ENCODE results near the gene RUFY3.
"Not testable (repeated sequence)": the region's sequence is repeated elsewhere in the genome, so short reads cannot be mapped to it uniquely, and the experiment has no call there.

The RUFY3 gene

DNA sequence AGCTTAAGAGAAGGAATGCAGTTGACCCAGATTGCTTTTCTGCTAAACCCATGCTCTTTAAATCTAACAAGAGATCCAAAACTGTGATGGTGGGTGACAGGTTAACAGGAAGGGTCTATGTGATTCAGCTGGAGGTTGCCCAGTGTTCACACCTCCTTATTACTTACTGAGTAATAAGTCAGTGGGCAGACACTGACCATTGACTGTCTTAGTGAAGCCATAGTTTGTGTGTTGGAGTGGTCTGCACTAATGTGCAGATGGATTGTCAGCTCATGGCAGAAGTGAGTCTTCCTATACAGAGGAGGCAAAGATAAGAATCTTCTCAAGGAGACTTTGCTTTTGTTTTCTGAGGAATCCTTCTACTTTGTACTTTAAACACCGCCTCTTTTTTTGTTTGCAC is 15.2 kb upstream of the RUFY3 start:
- DNase-seq, result no peak

DNA sequence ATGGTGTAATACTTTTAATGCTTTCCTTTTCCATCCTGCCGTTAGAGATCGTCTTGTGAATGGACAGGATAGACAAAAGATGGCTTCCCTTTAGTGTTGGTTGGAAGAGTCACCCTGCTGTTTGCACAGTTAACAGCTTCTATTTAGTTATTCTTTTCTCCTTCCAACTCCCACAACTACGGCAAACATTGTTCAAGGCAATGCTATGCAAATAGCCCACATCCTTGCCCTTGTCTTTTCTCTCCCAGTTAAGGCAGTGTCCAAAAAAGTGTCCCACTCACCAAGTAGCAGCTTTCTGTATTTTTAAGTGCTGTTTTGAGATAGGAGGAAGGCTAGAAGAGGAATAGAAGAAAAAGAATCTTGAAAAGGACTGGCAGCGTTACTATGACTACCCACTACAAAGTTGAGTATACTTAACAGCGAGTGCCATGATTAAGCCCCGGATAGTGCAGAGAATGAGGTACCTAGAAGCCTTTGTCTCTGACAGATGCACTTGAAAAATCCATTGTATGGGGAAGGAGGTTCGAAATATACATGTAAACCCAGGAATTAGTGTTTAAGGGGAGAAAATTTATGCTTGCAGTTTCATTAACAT is 12.1 kb upstream of the RUFY3 start:
- DNase-seq, result no peak

DNA sequence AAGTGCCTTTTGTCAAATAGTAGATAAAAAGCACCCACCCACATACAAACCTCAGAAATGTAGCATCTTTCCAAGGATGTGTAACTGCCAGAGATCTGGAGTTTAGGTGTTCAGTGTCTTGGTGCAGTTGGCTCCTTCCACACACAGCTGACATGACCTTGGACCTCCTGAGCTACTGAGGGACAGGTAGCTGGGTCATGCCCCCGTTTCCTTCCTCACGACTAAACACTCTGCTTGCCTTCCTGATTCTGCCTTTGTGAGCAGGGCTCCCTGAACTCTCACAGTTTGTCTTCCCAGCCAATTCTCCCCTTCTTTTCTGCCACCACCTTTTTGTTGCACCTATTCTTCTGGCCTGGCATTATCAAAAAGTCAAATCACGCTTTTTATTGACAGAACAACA is 10.2 kb upstream of the RUFY3 start:
- no peak for DNase-seq

DNA sequence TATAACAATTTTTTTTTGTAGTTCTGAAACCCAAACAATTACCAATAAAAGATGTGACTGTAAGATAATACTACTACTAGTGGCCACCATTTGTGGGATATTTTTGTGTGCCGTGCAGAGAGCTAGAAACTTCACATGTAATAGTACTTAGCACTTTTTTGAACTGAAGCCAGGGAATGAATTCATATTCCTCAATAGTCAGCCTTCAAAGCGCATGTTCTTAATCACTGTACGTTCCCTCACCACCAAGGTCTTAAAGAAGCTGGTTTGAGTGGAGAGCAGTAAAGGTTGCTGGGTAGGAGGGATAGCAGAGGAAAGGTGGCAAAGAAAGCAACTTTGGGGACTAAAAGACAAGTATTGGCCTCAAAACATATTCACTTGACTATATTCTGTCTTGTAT is 9.6 kb upstream of the RUFY3 start:
- no peak for DNase-seq

DNA sequence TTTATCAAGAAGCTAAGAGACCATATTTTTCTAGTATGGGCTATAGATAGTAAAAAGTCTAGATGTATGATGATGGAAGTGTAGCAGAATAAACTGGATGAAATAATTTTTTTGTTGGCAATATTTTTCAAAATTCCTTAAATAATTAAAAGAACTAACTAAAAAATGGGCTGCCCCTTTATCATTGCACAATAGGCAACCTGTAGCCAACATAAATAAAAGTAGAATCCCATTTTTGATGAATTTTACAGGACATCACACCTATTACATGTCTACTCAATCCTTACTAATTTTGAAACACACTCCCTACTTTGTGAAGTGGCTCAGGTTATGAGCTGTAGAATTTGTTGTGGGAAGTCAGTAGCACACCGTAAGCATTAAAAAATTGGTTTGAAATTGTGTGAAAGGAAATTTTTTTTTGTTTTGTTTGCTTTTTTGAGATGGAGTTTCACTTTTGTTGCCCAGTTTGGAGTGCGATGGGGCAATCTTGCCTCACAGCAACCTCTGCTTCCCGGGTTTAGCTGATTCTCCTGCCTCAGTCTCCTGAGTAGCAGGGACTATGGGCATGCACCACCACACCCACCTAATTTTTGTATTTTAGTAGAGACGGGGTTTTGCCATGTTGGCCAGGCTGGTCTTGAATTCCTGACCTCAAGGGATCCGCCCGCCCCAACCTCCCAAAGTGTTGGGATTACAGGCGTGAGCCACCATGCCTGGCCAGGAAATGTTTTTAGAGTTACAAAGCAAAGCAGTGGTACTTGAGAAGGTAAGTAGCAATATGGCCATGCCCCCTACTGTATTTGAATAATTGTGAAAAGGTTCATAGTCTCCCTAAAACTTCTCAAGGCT is 8.9 kb upstream of the RUFY3 start:
- no peak for DNase-seq

DNA sequence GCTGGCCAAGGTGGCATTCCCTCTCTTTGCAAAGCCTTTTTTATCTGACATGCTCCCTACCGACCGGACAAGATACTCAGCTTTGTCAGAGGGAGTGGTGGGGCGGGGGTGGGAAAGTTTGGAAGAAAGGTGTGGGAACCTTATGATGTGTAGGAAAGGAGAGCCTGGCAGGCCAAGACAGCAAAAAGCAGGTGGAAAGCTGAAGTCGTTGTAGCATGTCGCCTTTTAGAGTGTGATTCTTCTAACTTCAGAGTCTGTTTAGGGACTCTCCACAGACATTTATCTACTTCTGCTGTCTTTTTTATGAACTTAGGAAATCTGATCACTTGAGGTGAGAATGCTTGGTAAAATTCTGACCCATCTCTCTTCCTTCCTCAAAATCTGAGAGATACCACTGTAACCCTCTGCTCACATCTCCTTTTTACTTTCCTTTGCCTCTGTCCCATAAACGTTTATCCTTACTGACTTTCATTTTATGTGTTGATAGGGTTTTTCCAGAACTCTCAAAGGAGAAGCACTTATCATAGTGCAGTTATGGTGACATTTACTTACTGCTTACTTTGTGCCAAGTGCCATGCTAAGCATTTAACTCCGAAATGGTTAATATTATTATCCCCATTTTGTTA is 8.2 kb upstream of the RUFY3 start:
- no peak for DNase-seq

DNA sequence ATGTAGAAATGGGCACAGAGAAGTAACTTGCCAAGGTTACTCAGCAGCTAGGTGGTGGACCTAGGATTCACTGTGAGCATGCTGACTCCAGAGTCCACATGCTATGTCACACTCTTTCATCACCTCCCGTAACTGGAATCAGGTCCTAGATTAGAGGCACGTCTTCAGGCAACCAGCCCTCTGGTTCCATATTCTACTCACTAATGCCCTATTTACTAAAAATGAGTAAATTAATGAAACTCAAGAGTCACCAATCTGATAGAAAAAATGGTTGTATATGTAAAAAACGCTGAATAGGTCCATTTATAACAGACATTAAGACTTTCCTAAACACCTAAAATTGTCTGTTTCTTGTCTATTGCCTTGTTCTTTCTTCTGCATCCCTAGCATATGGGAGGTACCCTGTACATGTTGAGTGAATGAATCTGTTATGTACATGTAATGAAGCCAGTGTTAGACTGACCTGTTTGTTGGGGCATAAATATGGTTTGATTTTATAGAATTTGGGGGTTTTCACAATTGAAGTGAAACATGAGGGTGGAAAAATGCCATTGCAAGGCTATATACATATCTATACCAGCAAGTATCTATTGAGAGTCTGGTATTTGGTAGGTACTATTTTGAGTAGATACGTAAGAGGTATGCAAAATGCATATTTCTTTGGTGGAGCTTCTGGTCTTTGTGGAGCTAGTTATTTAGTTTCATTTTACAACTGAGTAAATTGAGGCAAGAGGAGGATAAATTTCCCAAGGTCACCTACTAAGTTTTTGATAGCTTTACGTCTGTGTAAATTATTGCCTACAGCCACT is 7.5 kb upstream of the RUFY3 start:
- DNase-seq, result no peak

DNA sequence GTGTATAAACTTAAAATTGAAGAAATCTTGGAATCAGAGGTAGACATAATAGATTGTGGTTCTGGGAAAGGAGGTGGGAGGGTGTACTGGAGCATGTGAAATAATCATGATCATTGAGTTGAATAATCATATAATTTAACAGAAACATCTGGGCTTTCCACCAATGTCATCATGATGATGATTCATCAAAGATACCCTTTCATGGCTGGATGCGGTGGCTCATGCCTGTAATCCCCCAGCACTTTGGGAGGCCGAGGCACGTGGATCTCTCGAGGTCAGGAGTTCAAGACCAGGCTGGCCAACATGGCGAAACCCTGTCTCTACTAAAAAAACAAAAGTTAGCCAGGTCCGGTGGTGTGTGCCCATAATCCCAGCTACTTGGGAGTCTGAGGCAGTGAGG is 6.7 kb upstream of the RUFY3 start:
- DNase-seq, result no peak

DNA sequence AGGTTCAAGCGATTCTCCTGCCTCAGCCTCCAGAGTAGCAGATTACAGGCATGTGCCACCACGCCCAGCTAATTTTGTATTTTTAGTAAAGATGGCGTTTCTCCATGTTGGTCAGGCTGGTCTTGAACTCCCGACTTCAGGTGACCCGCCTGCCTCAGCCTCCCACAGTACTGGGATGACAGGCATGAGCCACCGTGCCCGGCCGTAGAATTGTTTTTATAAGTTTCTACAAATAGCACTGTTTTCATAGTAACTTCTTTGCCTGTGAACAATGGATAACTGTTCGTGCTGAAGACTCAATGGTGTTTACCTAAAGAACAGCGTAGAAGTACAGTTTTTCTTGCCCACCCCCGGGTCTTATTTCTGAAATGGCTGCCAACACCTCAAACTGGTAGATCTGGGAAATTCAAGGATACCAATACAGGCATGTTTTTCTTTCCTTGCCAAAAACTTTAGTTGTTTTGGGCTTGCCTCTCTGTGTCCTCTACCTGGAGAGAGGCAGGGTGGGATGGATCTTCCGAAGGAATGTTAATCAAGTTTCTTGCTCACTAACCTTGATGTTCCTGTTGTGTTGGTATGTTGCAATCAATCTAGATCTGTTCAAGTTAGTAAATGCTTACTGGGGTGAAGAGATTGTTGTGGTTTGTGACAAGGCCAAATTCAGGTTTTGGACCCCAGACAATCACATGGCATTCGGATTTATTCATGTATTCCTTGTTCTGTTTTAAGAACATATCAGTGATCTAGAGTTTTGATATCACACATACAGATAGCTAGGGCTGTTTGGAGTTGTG is 2.8 kb upstream of the RUFY3 start:
- no peak for DNase-seq

DNA sequence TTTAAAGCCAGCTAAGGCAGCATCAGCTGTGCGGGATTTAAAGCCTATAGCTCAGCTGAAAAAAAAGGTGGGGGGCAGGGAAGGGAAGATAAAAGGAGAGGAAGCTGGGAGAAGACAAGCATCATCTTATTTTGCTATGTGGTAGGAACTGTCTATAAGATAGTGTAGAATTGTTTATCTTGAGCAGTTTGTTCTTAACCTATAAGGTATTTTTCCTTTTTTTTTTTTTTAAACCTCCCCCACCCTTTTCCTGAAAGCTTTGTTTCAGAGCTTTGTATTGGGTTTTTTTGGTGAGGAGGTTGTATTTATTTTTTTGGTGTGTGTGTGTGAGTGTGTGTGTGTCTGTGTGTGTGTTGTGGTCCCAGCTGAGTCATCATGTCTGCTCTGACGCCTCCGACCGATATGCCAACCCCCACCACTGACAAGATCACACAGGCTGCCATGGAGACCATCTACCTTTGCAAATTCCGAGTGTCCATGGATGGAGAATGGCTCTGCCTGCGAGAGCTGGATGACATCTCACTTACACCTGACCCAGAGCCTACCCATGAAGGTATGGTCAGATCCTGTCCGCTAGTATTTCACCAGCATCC is 531 bp downstream of the RUFY3 start:
- peak; percentile 9 for DNase-seq

DNA sequence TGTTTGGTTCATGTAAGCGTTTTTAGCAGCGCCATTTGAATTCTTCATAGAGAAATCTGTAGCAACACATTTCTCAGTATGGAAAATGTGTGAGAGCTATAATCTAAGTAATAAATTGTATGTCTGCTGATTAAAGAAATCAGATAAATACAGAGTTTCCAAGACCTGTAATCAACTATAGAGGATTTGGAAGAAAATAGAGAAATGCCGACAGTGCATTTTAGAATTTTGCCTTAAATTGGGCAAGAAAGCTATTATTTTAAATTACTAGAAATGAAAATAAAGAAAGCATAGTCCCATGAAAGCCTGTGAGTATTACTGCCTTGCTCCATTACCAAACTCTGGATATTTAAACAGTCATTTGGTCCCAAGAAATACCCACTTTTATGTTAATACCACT is 2.7 kb downstream of the RUFY3 start:
- DNase-seq, result no peak

DNA sequence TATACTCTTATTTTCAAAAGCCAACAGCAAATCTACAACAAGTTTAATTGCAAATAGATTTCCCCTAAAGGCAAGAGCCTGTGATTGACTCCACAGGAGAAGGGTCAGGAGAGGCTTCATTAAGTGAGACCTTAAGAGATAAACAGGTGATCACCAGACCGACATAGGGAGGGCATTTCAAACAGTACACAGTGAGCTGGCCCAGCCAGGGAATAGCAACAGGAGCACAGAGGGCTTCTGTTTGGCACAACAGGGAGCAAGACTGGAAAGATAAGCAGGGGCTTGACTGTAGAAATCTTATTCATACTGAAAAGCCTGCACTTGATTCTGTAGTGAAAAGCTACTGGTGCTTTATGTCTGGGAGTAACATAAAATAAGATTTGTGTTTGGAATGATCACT is 3.9 kb downstream of the RUFY3 start:
- DNase-seq, result no peak

DNA sequence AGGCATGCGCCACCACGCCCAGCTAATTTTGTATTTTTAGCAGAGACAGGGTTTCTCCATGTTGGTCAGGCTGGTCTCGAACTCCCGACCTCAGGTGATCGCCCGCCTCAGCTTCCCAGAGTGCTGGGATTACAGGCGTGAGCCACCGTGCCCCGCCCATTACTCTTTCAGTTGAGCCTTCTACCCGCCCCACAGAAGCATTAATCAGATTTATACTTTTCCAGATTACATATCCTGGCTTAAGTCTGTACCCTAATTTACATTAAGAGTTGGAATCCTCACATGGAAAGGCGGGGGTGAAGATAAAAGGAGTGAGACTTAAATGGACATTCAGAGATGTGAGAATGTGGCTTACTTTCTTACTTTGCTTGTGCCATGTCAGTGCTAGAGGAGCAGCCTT is 4.8 kb downstream of the RUFY3 start:
- DNase-seq, result not testable (repeated sequence)

DNA sequence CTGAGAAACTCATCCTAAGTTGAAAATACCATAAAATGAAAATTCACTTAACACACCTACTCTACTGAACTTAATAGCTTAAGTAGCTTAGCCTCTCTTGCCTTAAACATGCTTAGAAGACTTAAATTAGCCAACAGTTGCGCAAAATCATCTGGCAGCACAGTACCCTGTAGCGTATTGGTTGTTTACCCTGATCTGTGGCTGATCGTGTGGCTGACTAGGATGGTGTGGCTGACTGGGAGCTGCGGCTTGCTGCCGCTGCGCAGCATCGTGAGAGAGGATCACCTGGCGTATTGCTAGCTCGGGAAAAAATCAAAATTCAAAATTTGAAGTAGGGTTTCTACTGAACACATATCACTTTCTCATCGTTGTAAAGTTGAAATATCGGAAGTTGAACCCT is 6.3 kb downstream of the RUFY3 start:
- no peak for DNase-seq

DNA sequence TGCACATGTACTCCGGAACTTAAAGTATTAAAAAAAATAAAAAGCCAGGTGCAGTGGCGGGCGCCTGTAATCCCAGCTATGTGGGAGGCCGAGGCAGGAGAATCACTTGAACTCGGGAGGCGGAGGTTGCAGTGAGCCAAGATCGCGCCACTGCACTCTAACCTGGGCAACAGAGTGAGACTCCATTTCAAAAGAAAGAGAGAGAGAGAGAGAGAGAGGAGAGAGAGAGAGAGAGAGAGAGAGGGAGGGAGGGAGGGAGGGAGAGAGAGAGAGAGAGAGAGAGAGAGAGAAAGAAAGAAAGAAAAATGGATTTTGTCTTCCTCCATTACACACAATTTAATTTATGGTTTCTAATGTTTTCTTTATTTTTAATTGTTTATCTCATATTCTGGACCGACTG is 11.1 kb downstream of the RUFY3 start:
- DNase-seq, result not testable (repeated sequence)

DNA sequence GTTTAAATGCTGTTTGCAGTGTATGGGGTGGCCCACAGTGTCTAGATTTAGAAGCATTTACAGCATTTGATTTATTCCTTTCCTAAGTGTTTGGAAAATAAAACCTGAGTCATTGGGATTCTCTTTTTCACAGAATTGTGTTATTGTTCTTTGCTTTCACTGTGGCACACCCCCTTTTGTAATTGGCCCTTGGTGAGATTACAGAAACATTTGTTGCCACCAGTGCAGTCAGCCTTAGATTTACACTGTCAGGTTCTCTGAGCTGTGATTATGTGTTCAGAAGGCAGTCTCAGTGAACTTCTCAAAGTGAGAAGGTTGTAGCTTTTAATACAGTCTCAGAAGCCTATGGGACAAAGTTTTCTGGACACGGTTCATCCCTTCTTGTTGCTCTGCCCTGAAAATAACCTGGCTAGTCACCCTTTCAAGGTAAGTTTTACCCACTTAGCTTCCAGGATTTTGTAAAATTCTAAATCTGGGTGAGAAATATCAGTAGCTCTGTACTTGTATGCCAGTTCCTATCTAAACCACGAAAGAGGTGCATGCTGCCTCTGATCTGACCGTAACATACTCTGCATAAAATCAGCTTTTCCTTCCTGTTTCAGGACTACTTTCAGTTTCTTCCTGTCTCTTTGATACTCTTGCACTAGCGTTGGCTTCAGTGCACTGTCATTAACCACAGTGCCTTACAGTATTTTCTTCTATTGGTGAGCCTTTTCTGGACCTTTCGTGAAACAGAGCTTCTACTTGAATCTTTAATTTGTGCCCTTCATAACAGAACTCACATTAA is 12.6 kb downstream of the RUFY3 start:
- DNase-seq, result no peak

DNA sequence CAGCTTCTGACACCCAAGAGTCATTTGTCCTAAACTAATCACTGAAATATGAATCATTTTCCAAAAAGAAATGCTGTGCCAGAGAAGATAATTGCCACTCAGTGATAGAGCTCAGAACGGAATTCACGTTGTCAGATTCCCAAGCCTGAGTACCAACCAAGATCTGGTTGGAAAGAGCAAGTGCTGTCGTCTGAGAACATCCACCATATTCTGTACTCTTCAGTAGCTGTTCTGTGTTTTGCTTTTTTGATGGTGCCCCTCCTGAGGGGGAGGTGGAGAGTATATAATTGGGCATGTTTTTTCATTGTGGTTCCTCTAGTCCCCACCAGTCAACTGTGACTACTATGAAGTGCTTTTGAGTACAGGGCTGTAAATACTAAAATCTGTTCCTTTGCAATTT is 13.2 kb downstream of the RUFY3 start:
- no peak for DNase-seq

DNA sequence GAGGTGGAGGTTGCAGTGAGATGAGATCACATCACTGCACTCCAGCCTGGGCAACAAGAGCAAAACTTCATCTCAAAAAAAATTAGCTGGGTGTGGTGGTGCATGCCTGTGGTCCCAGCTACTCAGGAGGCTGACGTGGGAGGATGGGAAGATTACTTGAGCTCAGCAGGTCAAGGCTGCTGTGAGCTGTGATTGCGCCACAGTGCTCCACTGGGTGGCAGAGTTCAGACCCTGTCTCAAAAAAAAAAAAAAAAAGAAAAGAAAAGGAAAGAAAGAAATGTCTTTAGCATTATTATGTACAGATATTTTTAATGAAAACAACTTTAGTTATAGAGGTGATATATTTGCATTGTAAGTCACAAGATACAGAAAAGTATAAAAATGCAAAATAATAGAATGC is 14.2 kb downstream of the RUFY3 start:
- not testable (repeated sequence) for DNase-seq

DNA sequence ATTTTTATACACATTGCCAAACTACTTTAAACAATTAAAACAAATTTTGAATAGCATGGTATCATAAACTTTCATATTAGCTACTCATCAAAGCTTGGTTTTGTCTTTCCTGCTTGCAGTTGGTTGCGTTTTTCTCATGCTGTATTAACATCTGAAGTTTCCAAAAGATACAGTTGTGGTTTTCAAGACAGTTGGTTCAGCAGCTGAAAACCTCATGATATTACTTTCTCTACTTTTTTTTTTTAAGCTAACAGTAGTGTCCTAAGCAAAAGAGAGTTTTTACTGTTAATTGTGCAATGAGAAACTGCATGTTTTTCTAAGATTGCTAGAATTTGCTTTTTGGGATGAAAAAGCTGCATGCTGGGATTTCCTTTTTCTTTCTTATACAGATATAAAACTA is 15.2 kb downstream of the RUFY3 start:
- no peak for DNase-seq

DNA sequence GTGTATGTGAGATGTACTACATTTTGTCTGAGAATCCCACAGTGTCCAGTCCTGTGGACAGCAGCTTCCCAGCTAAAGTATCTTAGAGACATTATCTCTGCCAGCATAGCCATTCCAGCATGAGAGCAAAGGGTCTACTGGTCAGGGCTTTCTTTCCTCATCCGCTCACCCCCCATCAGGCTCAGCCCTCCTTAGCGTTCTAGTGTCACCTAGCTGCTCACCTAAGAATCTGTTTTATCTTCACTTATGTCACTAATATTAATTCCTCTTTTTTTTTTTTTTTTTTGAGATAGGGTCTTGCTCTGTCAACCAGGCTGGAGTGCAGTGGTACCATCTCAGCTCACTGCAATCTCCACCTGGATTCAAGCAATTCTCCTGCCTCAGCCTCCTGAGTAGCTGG is 15.6 kb downstream of the RUFY3 start:
- no peak for DNase-seq

Data from stimulated activated naive CD4-positive, alpha-beta T cell treated with Interleukin-2 at 50 U/mL for 16 hours (primary cell).